ENCODE measurements around the gene NRG2.

NRG2 gene

DNA sequence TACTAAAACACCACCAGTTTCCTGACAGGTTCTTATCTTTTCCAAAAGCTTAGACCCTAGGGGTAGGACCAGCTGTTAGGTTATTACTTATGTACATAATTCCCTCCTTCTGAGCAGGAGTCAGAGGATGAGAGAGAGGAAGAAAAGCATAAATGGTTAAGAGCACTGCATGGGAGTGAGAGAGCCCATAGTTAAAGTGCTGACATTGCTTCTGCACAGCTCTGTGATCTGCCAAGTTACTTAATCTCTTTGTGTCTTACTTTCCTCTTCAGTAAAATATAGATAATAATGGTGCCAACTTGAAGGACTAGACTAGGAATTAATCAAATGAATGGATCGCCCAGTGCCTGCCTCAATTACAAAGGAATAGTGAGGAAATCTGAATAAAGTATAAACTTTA, 66.4 kb downstream of the NRG2 start:
- no peaks in the 10 kb centered on the region for H3K9me3 ChIP-seq (ENCODE audit: control insufficient read depth, low read length)
- peaks cover 9% of the 10 kb centered on the region for H3K27me3 ChIP-seq (ENCODE audit: control insufficient read depth, insufficient read depth, low read length)
- no peaks in the 10 kb centered on the region for H3K4me1 ChIP-seq (ENCODE audit: control insufficient read depth, insufficient read depth, low read length)
- H3K4me3 ChIP-seq (ENCODE audit: low read length) = no peak overlapping the region
- no peak overlapping the region for H3K9ac ChIP-seq (ENCODE audit: low read length)
- H3K36me3 ChIP-seq (ENCODE audit: control insufficient read depth, insufficient read depth, low read length) = no peaks in the 10 kb centered on the region

DNA sequence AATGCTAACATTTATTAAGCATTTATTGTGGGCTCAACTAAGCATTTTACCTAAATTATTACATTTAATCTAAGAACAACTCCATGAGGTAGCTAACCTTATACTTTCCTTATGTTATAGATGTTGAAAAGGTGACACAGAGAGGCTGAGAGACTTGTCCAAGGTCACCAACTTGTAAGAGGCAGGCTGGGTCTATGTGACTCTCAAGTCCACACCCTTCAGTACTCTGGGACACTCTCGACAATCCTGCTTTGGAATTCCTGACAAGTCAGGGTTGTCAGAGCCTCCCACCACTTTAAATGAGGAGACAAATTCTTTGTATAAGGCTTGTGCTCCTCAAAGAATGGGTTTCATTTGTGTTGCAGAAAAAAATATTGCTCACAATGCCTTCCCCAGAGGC, 67.2 kb downstream of the NRG2 start:
- Histone ChIP-seq H3K9ac (ENCODE audit: low read length) (no peak overlapping the region), H3K9me3 (ENCODE audit: control insufficient read depth, low read length) (no peaks in the 10 kb centered on the region), H3K36me3 (ENCODE audit: control insufficient read depth, insufficient read depth, low read length) (no peaks in the 10 kb centered on the region)

DNA sequence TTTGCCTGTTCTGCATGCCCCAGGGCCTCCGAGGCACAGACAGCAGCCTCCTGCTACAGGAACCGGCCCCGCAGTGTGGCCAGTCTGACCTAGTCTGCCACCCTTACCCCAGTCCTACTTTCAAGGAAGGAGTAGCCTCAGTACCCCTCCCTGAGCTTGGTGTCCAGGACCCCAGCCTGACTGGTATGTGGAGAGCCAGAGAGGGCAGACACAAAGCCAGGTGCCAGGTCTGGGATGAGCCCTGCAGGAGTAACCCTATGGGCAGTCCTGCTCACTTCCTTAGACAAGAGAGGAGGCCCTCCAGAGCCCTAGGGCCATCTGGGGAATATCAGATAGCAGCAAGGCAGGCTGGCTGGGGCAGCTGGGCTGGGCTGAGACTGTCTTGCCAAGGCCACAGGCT, 67.8 kb downstream of the NRG2 start:
- H3K4me3 ChIP-seq (ENCODE audit: low read length) = no peak overlapping the region
- H3K9me3 ChIP-seq (ENCODE audit: control insufficient read depth, low read length) = no peaks in the 10 kb centered on the region
- no peak overlapping the region for H3K9ac ChIP-seq (ENCODE audit: low read length)
- peaks cover 3% of the 10 kb centered on the region for H3K27me3 ChIP-seq (ENCODE audit: control insufficient read depth, insufficient read depth, low read length)
- H3K36me3 ChIP-seq (ENCODE audit: control insufficient read depth, insufficient read depth, low read length) = no peaks in the 10 kb centered on the region
- no peaks in the 10 kb centered on the region for H3K4me1 ChIP-seq (ENCODE audit: control insufficient read depth, insufficient read depth, low read length)

More for the DNA sequence above, 67.2 kb downstream of the NRG2 start:
- H3K4me3 ChIP-seq (ENCODE audit: low read length) = no peak overlapping the region
- H3K27me3 ChIP-seq (ENCODE audit: control insufficient read depth, insufficient read depth, low read length) = peaks cover 9% of the 10 kb centered on the region
- no peaks in the 10 kb centered on the region for H3K4me1 ChIP-seq (ENCODE audit: control insufficient read depth, insufficient read depth, low read length)

DNA sequence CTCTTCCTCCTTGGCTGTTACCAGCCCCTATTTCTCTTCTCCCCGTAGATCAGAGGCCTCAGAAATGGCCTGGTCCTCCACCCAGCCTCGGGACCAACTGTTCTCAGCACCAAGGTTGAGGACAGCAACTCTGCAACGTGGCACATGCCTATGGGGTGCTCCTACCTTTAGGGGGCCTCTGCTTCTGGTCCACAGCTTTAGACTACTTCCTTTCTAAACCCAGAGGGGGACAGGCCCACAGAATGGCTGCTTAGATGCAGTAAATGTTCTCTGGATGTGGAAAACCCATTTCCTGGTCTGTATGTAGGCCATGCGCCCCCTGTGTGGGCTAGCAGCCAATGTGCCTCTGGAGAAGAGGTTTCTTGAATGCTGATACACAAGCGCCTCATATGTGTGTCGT, 68.4 kb downstream of the NRG2 start:
- H3K9ac ChIP-seq (ENCODE audit: low read length) = no peak overlapping the region
- no peaks in the 10 kb centered on the region for H3K4me1 ChIP-seq (ENCODE audit: control insufficient read depth, insufficient read depth, low read length)
- H3K36me3 ChIP-seq (ENCODE audit: control insufficient read depth, insufficient read depth, low read length) = no peaks in the 10 kb centered on the region
- H3K9me3 ChIP-seq (ENCODE audit: control insufficient read depth, low read length) = no peaks in the 10 kb centered on the region
- H3K4me3 ChIP-seq (ENCODE audit: low read length) = no peak overlapping the region
- no peaks in the 10 kb centered on the region for H3K27me3 ChIP-seq (ENCODE audit: control insufficient read depth, insufficient read depth, low read length)

DNA sequence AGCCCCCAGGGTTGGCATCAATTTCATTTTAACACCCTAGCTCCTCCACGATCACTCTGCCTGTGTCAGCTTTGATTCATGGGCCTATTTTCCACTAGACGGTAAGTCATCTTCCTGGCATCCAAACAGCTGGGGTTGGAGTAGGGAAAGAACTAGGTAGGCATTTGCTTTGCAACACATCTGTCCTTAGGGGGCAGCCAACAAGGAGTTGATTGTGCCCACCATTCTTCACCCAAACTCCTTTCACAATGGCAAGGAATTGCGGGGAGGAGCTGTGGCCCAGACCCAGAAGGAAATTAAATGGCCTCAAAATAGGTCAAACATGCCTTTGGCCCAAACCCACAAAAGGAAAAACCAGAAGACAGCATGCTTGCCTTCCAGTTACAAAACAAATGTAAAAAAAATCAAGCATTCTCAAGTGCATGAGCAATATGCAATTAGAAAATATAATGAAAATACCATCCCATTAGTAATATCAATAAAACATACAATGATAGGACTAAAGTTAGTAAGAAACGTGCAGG, 71.8 kb downstream of the NRG2 start:
- Histone ChIP-seq H3K4me3 (ENCODE audit: low read length) (no peak overlapping the region), H3K9me3 (ENCODE audit: control insufficient read depth, low read length) (no peaks in the 10 kb centered on the region), H3K36me3 (ENCODE audit: control insufficient read depth, insufficient read depth, low read length) (no peaks in the 10 kb centered on the region), H3K4me1 (ENCODE audit: control insufficient read depth, insufficient read depth, low read length) (no peaks in the 10 kb centered on the region), H3K27me3 (ENCODE audit: control insufficient read depth, insufficient read depth, low read length) (peaks cover 11% of the 10 kb centered on the region), H3K9ac (ENCODE audit: low read length) (no peak overlapping the region)

DNA sequence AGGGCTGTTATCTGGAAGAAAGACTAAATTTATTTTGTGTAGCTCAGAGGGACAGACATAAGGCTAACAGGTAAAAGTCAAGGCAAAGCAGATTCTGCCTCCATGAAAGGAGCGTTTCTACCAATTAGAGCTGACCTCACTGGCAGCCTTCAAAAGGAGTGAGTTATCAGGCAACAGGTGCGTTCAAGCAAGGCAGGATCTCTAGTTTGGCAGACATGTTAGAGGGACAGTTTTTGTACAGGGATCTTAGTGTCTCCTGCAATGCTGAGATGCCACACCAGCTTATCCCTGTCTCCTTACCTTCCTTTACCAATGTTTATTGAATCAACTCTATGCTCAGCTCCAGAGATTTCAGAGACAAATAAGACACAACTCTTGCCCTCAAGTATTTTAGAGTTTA, 73.8 kb downstream of the NRG2 start:
- Histone ChIP-seq H3K27me3 (ENCODE audit: control insufficient read depth, insufficient read depth, low read length) (peaks cover 11% of the 10 kb centered on the region), H3K4me3 (ENCODE audit: low read length) (no peak overlapping the region), H3K36me3 (ENCODE audit: control insufficient read depth, insufficient read depth, low read length) (no peaks in the 10 kb centered on the region), H3K4me1 (ENCODE audit: control insufficient read depth, insufficient read depth, low read length) (no peaks in the 10 kb centered on the region), H3K9me3 (ENCODE audit: control insufficient read depth, low read length) (no peaks in the 10 kb centered on the region), H3K9ac (ENCODE audit: low read length) (no peak overlapping the region)

DNA sequence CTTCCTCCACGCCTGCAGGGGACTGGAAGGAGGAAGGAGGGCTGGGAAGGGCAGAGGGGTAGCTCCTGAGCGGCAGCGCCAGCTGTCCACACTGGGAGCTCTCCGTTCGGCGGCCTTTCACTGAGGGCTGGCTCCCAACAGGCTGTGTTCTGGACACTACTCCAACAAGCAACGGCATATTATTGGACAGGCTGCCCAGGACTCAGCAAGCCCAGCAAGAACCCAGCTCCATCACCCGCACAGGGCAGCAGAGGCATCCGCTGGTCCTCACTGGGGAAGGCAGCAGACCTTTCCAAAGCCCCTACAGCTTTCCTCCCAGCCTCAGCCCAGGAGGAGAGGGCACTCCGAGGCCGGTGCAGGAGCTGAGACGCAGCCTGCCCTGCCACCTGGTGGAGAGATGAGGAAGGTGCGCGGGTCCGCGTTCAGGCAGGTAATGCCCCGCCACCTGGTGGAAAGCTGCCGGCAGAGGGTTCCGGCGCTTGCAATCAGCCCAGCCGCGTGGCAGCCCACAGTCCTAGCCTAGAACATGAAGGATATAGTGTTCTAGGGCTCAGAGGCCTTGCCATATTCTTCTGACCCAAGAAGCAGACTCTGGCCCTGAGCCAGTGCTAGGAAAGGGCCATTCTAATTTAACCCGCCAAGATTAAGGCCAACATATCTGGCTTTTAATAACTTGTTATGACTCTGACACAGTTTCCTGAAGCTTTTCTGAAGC, 74.4 kb downstream of the NRG2 start:
- Histone ChIP-seq H3K9ac (ENCODE audit: low read length) (no peak overlapping the region), H3K9me3 (ENCODE audit: control insufficient read depth, low read length) (no peaks in the 10 kb centered on the region), H3K27me3 (ENCODE audit: control insufficient read depth, insufficient read depth, low read length) (peaks cover 16% of the 10 kb centered on the region), H3K36me3 (ENCODE audit: control insufficient read depth, insufficient read depth, low read length) (no peaks in the 10 kb centered on the region), H3K4me3 (ENCODE audit: low read length) (no peak overlapping the region), H3K4me1 (ENCODE audit: control insufficient read depth, insufficient read depth, low read length) (no peaks in the 10 kb centered on the region)

DNA sequence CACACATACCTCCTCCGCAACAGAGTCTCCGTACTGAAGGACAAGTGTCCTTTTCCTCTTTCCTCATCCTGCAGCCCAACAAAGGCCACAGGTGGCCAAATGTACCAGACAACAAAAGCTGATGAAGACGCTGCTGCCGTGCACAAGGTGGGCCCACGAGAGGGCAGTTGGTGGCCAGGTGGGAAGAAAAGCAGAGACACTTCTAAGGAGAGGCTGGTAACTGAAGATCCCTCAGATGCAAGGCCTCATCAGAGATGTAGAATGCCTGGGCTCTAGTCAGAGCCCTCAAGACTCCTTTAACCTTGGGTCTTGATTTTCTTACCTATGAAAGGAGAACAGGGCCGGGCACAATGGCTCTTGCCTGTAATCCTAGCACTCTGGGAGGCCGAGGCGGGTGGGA, 75.7 kb downstream of the NRG2 start:
- Histone ChIP-seq H3K36me3 (ENCODE audit: control insufficient read depth, insufficient read depth, low read length) (no peaks in the 10 kb centered on the region), H3K9me3 (ENCODE audit: control insufficient read depth, low read length) (no peaks in the 10 kb centered on the region), H3K9ac (ENCODE audit: low read length) (no peak overlapping the region), H3K4me3 (ENCODE audit: low read length) (no peak overlapping the region), H3K27me3 (ENCODE audit: control insufficient read depth, insufficient read depth, low read length) (peaks cover 17% of the 10 kb centered on the region), H3K4me1 (ENCODE audit: control insufficient read depth, insufficient read depth, low read length) (no peaks in the 10 kb centered on the region)

DNA sequence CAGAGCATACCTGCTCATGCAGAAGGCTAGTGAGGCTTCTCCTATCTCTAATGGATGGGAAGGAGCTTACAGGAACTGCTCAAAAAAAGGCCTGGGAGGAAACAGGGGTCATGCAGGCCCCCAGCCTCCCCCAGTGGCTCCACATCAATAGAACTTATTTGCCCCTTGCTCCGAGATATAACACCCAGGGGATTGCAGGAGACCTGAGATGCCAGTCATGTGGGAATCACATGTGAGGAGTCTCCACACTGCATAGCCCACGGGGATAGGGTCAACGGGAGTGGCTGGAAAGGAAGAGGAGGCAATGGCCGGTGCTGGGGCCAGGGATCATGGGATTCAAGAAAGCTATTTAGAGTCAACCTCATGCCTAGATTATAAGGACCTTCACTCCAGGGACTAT, 76.2 kb downstream of the NRG2 start:
- no peak overlapping the region for H3K9ac ChIP-seq (ENCODE audit: low read length)
- no peak overlapping the region for H3K4me3 ChIP-seq (ENCODE audit: low read length)
- H3K27me3 ChIP-seq (ENCODE audit: control insufficient read depth, insufficient read depth, low read length) = peaks cover 17% of the 10 kb centered on the region
- H3K9me3 ChIP-seq (ENCODE audit: control insufficient read depth, low read length) = no peaks in the 10 kb centered on the region
- H3K4me1 ChIP-seq (ENCODE audit: control insufficient read depth, insufficient read depth, low read length) = no peaks in the 10 kb centered on the region
- no peaks in the 10 kb centered on the region for H3K36me3 ChIP-seq (ENCODE audit: control insufficient read depth, insufficient read depth, low read length)

DNA sequence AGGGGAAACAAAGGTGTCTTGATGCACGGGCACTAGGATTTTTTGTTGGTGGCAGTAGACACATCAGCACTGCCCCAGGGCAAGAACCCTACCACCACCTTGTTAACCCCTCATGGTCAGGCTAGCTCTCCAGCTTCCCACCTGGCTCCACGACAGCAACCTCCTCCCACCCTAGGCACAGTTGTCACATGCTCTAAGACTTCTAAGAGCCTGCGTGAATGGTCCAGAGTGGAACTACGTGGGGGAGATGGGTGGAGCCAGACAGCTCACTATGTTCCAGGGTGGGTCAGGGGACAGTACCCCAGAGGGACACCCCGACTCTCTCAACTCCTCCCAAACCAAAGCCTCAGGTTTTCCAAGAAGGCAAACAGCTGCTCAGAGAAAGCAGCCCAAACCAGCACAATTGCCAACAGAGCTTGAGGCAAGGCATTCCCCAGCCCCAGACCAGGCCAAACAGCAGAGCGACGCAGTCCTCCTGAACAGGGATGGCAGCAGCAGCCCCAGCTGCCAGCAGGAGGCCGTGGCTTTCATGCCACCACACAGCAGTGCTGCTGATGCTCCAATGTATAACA, 78.0 kb downstream of the NRG2 start:
- no peak overlapping the region for H3K9ac ChIP-seq (ENCODE audit: low read length)
- no peaks in the 10 kb centered on the region for H3K4me1 ChIP-seq (ENCODE audit: control insufficient read depth, insufficient read depth, low read length)
- H3K4me3 ChIP-seq (ENCODE audit: low read length) = no peak overlapping the region
- peaks cover 17% of the 10 kb centered on the region for H3K27me3 ChIP-seq (ENCODE audit: control insufficient read depth, insufficient read depth, low read length)
- H3K9me3 ChIP-seq (ENCODE audit: control insufficient read depth, low read length) = no peaks in the 10 kb centered on the region
- H3K36me3 ChIP-seq (ENCODE audit: control insufficient read depth, insufficient read depth, low read length) = no peaks in the 10 kb centered on the region

DNA sequence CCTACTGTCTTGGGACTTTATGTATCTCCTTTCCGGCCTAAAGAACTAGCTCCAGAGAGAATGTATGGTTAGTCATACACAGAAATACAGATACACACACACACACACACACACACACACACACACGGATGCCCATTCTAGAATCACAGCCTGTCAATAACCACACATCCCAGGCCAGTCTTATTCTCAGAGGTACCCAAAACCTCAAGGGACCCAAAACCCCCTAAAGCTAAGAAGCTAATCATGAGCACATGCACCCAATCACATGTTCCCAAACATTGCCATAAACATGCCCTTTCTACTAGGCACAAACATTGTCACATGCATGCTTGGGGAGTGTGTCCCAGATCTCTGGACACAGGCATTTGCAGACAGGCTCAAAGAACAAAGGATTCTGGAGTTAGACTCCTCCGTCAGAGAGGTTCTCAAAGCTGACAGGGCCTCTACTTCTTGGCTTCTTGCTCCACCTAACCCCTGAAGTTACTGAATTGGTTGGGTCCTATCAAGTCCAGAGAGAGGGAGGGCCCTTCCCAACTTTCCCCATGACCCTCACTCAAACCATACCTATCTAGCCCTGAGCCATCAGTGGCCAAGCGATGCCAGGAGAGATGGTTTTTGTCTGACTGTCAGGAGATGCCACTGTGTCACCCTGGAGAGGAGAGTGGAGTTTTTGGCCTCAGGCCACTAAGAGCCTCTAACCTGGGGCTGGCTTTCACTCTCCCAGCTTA, 78.7 kb downstream of the NRG2 start:
- H3K9me3 ChIP-seq (ENCODE audit: control insufficient read depth, low read length) = no peaks in the 10 kb centered on the region
- no peaks in the 10 kb centered on the region for H3K36me3 ChIP-seq (ENCODE audit: control insufficient read depth, insufficient read depth, low read length)
- no peak overlapping the region for H3K9ac ChIP-seq (ENCODE audit: low read length)
- H3K4me3 ChIP-seq (ENCODE audit: low read length) = no peak overlapping the region
- peaks cover 16% of the 10 kb centered on the region for H3K27me3 ChIP-seq (ENCODE audit: control insufficient read depth, insufficient read depth, low read length)
- H3K4me1 ChIP-seq (ENCODE audit: control insufficient read depth, insufficient read depth, low read length) = no peaks in the 10 kb centered on the region

DNA sequence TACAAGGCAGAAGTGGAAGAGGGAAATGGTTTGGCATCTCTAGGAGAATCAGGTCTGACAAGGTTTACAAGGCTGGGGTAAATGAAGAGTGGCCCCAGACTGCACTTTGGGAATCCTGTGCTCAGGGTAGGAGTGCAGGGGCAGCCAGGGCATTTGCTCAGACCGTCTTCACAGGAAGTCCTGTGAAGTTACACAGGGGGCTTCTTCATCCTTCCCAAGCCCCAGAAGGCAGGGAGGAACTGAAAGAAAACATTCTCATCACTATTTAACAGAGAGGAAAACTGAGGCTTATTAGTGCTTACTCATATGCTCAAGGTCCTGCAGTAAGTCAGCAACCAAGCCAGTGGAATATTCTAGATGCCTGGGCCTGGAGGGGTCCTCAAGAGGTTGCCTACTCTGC, 80.7 kb downstream of the NRG2 start:
- H3K4me1 ChIP-seq (ENCODE audit: control insufficient read depth, insufficient read depth, low read length) = no peaks in the 10 kb centered on the region
- no peaks in the 10 kb centered on the region for H3K36me3 ChIP-seq (ENCODE audit: control insufficient read depth, insufficient read depth, low read length)
- no peak overlapping the region for H3K4me3 ChIP-seq (ENCODE audit: low read length)
- H3K27me3 ChIP-seq (ENCODE audit: control insufficient read depth, insufficient read depth, low read length) = peaks cover 9% of the 10 kb centered on the region
- no peak overlapping the region for H3K9ac ChIP-seq (ENCODE audit: low read length)
- H3K9me3 ChIP-seq (ENCODE audit: control insufficient read depth, low read length) = no peaks in the 10 kb centered on the region

Measured in mucosa of stomach (tissue), 1 donor.